ENCODE data around the gene SIL1. TPM values are rescaled to one million over a fixed set of nuclear protein-coding genes. Genes with fewer than 3 reads are reported as not detected.

Gene SIL1
- total and polyA plus RNA-seq, 9 of the 15 experiments (the other 6 are each of a cell fraction or from before 2014, with no cell fraction given) = 1.3 to 30.5 (median 18.1) TPM

DNA sequence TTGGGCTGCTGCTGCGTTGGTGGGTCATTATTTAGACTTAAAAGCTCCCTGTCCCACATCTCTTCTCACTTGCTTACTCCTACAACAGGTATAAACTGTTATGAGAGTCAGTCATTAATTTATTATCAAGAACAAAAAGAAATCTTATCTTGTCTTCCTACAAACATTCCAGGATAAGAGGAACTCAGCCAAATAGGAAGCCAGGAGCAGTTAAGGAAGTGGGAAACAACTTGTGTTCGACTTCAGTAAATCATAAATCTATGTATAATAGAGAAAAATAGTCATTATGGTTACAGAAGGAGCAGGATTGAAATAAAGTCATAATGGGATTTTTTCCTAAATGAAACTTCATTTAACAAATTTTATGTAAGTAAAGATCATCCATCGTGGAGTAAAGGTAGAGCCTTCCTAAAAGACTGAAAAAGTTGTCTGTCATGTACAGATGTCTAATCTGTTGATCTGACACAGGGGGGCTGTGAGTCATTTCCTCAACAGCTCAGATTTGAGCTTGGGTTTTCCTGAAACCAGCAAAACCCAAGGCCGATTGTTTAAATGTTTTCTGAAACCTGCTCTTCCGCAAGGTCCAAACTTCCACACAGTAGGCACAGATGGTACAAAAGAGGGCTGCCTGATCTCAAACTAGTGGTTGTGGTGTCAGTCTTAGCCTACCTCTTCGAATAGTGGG lies 297.7 kb downstream of the SIL1 start (continued):
- TF ChIP-seq, protein P1, sequence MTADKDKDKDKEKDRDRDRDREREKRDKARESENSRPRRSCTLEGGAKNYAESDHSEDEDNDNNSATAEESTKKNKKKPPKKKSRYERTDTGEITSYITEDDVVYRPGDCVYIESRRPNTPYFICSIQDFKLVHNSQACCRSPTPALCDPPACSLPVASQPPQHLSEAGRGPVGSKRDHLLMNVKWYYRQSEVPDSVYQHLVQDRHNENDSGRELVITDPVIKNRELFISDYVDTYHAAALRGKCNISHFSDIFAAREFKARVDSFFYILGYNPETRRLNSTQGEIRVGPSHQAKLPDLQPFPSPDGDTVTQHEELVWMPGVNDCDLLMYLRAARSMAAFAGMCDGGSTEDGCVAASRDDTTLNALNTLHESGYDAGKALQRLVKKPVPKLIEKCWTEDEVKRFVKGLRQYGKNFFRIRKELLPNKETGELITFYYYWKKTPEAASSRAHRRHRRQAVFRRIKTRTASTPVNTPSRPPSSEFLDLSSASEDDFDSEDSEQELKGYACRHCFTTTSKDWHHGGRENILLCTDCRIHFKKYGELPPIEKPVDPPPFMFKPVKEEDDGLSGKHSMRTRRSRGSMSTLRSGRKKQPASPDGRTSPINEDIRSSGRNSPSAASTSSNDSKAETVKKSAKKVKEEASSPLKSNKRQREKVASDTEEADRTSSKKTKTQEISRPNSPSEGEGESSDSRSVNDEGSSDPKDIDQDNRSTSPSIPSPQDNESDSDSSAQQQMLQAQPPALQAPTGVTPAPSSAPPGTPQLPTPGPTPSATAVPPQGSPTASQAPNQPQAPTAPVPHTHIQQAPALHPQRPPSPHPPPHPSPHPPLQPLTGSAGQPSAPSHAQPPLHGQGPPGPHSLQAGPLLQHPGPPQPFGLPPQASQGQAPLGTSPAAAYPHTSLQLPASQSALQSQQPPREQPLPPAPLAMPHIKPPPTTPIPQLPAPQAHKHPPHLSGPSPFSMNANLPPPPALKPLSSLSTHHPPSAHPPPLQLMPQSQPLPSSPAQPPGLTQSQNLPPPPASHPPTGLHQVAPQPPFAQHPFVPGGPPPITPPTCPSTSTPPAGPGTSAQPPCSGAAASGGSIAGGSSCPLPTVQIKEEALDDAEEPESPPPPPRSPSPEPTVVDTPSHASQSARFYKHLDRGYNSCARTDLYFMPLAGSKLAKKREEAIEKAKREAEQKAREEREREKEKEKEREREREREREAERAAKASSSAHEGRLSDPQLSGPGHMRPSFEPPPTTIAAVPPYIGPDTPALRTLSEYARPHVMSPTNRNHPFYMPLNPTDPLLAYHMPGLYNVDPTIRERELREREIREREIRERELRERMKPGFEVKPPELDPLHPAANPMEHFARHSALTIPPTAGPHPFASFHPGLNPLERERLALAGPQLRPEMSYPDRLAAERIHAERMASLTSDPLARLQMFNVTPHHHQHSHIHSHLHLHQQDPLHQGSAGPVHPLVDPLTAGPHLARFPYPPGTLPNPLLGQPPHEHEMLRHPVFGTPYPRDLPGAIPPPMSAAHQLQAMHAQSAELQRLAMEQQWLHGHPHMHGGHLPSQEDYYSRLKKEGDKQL (CRISPR knock-in tag; IDR thresholded peaks at IDR 0.05; ENCODE audit: borderline replicate concordance) = no peak
- TF ChIP-seq EGR1 (conservative IDR thresholded peaks at IDR 0.05) (no peak), FOSL1 (tag; conservative IDR thresholded peaks at IDR 0.05) (peak; percentile 87), ETV6 (IDR thresholded peaks at IDR 0.05; ENCODE audit: borderline replicate concordance in 1 of 2, low read depth in 2 of 2, low read length in 1 of 2) (0 out of 4 replicates have a peak, but pooled peaks of 1 of the 2 experiments have one; percentile 31), ETV6 (CRISPR knock-in tag; IDR thresholded peaks at IDR 0.05; ENCODE audit: borderline replicate concordance) (no peak), GABPA (tag; conservative IDR thresholded peaks at IDR 0.05; ENCODE audit: low read depth) (no peak), ZNF586 (CRISPR knock-in tag; conservative IDR thresholded peaks at IDR 0.05) (no peak), HOXB6 (CRISPR knock-in tag; IDR thresholded peaks at IDR 0.05; ENCODE audit: borderline replicate concordance) (no peak), JUND (IDR thresholded peaks at IDR 0.05; ENCODE audit: borderline replicate concordance, low read depth, low read length) (peak; percentile 92), JUND (tag; IDR thresholded peaks at IDR 0.05; ENCODE audit: borderline replicate concordance, low read depth, low read length) (peak; percentile 69; the same call in 1 of the 3 replicates), RCOR1 (IDR thresholded peaks at IDR 0.05; ENCODE audit: borderline replicate concordance in 1 of 2, low read depth in 2 of 2, low read length in 2 of 2) (peak in 1 of 2 experiments; percentile 90; a peak in 2 of 4 replicates), ARID1B (IDR thresholded peaks at IDR 0.05) (peak; percentile 68), TEAD4 (IDR thresholded peaks at IDR 0.05; ENCODE audit: low read length) (0 out of 2 replicates have a peak, but pooled peaks have one; percentile 16), TEAD4 (CRISPR knock-in tag; IDR thresholded peaks at IDR 0.05; ENCODE audit: borderline replicate concordance) (no peak), ETV1 (tag; conservative IDR thresholded peaks at IDR 0.05; ENCODE audit: low read depth) (peak; percentile 26; the same call in 1 of the 2 replicates), CBX3 (IDR thresholded peaks at IDR 0.05; ENCODE audit: borderline replicate concordance in 1 of 2, low read length in 2 of 2) (no peak), DPF2 (IDR thresholded peaks at IDR 0.05) (peak; percentile 66), SMARCE1 (IDR thresholded peaks at IDR 0.05) (peak; percentile 61; the same call in 1 of the 2 replicates)
- TF ChIP-seq, protein P2, sequence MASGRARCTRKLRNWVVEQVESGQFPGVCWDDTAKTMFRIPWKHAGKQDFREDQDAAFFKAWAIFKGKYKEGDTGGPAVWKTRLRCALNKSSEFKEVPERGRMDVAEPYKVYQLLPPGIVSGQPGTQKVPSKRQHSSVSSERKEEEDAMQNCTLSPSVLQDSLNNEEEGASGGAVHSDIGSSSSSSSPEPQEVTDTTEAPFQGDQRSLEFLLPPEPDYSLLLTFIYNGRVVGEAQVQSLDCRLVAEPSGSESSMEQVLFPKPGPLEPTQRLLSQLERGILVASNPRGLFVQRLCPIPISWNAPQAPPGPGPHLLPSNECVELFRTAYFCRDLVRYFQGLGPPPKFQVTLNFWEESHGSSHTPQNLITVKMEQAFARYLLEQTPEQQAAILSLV (tag; IDR thresholded peaks at IDR 0.05) = no peak
- TF ChIP-seq, protein P3, sequence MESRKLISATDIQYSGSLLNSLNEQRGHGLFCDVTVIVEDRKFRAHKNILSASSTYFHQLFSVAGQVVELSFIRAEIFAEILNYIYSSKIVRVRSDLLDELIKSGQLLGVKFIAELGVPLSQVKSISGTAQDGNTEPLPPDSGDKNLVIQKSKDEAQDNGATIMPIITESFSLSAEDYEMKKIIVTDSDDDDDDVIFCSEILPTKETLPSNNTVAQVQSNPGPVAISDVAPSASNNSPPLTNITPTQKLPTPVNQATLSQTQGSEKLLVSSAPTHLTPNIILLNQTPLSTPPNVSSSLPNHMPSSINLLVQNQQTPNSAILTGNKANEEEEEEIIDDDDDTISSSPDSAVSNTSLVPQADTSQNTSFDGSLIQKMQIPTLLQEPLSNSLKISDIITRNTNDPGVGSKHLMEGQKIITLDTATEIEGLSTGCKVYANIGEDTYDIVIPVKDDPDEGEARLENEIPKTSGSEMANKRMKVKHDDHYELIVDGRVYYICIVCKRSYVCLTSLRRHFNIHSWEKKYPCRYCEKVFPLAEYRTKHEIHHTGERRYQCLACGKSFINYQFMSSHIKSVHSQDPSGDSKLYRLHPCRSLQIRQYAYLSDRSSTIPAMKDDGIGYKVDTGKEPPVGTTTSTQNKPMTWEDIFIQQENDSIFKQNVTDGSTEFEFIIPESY (CRISPR knock-in tag; IDR thresholded peaks at IDR 0.05) = no peak
